ENCODE data around the gene TSPAN2. TPM values are rescaled to one million over a fixed set of nuclear protein-coding genes. Genes with fewer than 3 reads are reported as not detected.
A peak's percentile ranks its signal among the peaks of the same experiment; 100 is the strongest.

Gene TSPAN2
- polyA plus RNA-seq, 2 of the 4 experiments (the other 2 are of a cell fraction): 1.7 to 2.7 TPM

DNA sequence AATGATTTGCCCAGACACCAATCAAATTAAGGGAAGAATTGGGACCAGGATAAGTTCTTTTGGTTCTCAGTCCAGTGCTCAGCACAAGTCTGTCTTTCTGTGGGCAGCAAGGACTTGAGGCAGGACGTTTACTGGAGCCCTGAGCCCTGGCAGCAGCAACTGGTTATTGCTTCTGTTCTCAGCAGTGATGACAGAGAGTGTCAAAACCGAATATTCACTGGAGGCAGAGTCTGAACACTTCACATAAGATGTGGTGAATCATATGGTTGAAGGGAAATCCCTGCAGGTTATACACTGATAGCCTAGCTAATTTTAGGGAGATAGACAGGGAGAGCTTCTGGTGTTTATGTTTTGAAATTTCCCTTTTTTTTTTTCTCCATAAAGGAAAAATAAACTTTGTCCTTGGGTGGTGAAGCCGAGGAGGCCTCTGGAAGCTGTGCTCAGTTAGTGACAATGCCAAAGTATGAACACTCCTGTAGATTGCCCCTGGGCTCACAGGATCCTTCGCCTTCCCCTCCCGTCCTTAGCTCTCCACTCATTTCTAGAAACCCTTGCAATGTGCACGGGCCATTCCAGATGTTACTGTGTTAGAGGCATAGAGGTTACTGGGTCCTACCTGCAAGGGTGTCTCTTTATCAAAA is 26.3 kb upstream of the TSPAN2 start (continued):
- TF ChIP-seq POLR2AphosphoS2 (conservative IDR thresholded peaks at IDR 0.05; ENCODE audit: low read length) (no peak), ZC3H11A (IDR thresholded peaks at IDR 0.05) (no peak)
- TF ChIP-seq, protein P1, sequence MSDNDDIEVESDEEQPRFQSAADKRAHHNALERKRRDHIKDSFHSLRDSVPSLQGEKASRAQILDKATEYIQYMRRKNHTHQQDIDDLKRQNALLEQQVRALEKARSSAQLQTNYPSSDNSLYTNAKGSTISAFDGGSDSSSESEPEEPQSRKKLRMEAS (IDR thresholded peaks at IDR 0.05): no peak

DNA sequence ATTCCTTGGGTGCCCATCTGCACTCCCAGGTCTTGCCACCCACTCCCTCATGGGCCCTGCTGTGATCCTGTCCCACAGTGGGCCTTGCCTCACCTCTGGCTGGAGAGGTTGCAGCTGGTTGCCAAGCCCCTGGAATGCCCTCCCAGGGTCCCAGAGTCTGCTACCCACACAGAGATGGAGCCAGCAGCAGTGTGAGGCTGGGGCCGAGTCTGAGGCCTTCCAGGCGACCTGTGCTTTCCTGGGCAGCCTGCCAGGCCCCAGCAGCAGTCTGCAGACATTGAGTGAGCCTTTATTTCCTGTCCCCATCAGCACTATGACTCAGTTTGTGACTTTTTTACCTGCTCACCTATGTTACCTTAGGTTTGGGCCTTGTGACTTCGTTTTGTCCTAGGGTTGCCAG is 25.0 kb upstream of the TSPAN2 start:
- POLR2A ChIA-PET: no interaction called here
- ATAC-seq (no peak), FAIRE-seq (no peak), DNase-seq (ENCODE audit: low read depth in 1 of 2, low spot score in 1 of 2) (no peak)
- WGBS (ENCODE audit: missing lambda C conversion rate): 30% methylated on average over 2 of the region's 3 CpGs
- no peaks in the 10 kb centered on the region for H3K9me3 ChIP-seq
- 0 out of 3 replicates have a peak, but pooled peaks cover 4% of the 10 kb centered on the region for H3K4me1 ChIP-seq
- H3K27ac ChIP-seq: peak overlapping the region in 1 of 2 experiments; percentile 3; a peak in 1 of 6 replicates
- no peak overlapping the region for H3K4me3 ChIP-seq
- CTCF ChIA-PET: interaction anchor here (0.7 to 2.6 kb wide), 5 partner anchors 9 to 210 kb away, joined by 3 to 13 read pairs (median 5); no protein-coding TSS in a partner anchor
- TF ChIP-seq, protein P2, sequence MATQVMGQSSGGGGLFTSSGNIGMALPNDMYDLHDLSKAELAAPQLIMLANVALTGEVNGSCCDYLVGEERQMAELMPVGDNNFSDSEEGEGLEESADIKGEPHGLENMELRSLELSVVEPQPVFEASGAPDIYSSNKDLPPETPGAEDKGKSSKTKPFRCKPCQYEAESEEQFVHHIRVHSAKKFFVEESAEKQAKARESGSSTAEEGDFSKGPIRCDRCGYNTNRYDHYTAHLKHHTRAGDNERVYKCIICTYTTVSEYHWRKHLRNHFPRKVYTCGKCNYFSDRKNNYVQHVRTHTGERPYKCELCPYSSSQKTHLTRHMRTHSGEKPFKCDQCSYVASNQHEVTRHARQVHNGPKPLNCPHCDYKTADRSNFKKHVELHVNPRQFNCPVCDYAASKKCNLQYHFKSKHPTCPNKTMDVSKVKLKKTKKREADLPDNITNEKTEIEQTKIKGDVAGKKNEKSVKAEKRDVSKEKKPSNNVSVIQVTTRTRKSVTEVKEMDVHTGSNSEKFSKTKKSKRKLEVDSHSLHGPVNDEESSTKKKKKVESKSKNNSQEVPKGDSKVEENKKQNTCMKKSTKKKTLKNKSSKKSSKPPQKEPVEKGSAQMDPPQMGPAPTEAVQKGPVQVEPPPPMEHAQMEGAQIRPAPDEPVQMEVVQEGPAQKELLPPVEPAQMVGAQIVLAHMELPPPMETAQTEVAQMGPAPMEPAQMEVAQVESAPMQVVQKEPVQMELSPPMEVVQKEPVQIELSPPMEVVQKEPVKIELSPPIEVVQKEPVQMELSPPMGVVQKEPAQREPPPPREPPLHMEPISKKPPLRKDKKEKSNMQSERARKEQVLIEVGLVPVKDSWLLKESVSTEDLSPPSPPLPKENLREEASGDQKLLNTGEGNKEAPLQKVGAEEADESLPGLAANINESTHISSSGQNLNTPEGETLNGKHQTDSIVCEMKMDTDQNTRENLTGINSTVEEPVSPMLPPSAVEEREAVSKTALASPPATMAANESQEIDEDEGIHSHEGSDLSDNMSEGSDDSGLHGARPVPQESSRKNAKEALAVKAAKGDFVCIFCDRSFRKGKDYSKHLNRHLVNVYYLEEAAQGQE (IDR thresholded peaks at IDR 0.05): no peak
- no peak for TF ChIP-seq HOXB5 (CRISPR knock-in tag; IDR thresholded peaks at IDR 0.05)
- TF ChIP-seq ESRRA (IDR thresholded peaks at IDR 0.05; ENCODE audit: borderline replicate concordance, low read length): no peak
- no peak for TF ChIP-seq KDM5A (IDR thresholded peaks at IDR 0.05)
- TF ChIP-seq, protein P3, sequence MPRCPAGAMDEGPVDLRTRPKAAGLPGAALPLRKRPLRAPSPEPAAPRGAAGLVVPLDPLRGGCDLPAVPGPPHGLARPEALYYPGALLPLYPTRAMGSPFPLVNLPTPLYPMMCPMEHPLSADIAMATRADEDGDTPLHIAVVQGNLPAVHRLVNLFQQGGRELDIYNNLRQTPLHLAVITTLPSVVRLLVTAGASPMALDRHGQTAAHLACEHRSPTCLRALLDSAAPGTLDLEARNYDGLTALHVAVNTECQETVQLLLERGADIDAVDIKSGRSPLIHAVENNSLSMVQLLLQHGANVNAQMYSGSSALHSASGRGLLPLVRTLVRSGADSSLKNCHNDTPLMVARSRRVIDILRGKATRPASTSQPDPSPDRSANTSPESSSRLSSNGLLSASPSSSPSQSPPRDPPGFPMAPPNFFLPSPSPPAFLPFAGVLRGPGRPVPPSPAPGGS (IDR thresholded peaks at IDR 0.05): no peak
- no peak for TF ChIP-seq CEBPB (IDR thresholded peaks at IDR 0.05)
- TF ChIP-seq, protein P4, sequence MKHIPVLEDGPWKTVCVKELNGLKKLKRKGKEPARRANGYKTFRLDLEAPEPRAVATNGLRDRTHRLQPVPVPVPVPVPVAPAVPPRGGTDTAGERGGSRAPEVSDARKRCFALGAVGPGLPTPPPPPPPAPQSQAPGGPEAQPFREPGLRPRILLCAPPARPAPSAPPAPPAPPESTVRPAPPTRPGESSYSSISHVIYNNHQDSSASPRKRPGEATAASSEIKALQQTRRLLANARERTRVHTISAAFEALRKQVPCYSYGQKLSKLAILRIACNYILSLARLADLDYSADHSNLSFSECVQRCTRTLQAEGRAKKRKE (CRISPR knock-in tag; IDR thresholded peaks at IDR 0.05; ENCODE audit: low read depth): no peak
- H3K4me2 ChIP-seq: no peak overlapping the region

DNA sequence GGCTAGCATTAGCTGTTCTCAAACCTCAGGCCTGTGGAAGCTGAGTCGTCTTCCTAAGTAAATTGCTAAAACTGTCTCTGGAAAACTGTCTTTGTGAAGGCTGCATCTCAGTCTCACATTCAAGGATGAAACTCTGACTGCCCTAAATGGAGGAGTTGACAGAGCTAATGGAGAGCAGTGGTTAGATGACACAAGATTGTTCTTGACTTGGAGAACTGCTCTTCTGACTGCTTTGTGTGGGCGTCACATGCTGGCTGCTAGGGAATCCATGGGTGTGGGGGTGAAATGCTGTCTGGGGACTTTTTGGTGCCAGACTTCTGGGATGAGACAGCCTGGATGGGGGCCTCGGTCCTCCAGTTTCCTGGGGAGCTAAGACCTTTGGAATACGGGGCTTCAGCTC is 24.5 kb upstream of the TSPAN2 start:
- no peak overlapping the region for H3K4me3 ChIP-seq
- WGBS (ENCODE audit: missing lambda C conversion rate): 83% methylated on average over 3 of the region's 4 CpGs
- no peak overlapping the region for H3K4me2 ChIP-seq
- DNase-seq (ENCODE audit: low read depth in 1 of 2, low spot score in 1 of 2) (no peak), FAIRE-seq (no peak), ATAC-seq (no peak)
- ChIA-PET POLR2A (no interaction called here), CTCF (interaction anchor here (0.7 to 3.0 kb wide), 11 partner anchors 8 to 356 kb away, joined by 3 to 13 read pairs (median 5); partner anchors contain the start of gene TSPAN2)
- peak overlapping the region in 1 of 2 experiments; percentile 3; a peak in 1 of 6 replicates for H3K27ac ChIP-seq
- no peaks in the 10 kb centered on the region for H3K9me3 ChIP-seq
- TF ChIP-seq RAD21 (conservative IDR thresholded peaks at IDR 0.05 in 1 of 2, IDR thresholded peaks at IDR 0.05 in 1 of 2): no peak
- TF ChIP-seq HDAC2 (IDR thresholded peaks at IDR 0.05): no peak
- no peak for TF ChIP-seq GATA3 (IDR thresholded peaks at IDR 0.05; ENCODE audit: borderline replicate concordance)
- TF ChIP-seq NPAS2 (CRISPR knock-in tag; IDR thresholded peaks at IDR 0.05; ENCODE audit: borderline replicate concordance): no peak
- no peak for TF ChIP-seq MAFK (IDR thresholded peaks at IDR 0.05; ENCODE audit: partially characterized antibody)
- TF ChIP-seq, protein P5, sequence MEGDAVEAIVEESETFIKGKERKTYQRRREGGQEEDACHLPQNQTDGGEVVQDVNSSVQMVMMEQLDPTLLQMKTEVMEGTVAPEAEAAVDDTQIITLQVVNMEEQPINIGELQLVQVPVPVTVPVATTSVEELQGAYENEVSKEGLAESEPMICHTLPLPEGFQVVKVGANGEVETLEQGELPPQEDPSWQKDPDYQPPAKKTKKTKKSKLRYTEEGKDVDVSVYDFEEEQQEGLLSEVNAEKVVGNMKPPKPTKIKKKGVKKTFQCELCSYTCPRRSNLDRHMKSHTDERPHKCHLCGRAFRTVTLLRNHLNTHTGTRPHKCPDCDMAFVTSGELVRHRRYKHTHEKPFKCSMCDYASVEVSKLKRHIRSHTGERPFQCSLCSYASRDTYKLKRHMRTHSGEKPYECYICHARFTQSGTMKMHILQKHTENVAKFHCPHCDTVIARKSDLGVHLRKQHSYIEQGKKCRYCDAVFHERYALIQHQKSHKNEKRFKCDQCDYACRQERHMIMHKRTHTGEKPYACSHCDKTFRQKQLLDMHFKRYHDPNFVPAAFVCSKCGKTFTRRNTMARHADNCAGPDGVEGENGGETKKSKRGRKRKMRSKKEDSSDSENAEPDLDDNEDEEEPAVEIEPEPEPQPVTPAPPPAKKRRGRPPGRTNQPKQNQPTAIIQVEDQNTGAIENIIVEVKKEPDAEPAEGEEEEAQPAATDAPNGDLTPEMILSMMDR (IDR thresholded peaks at IDR 0.05): no peak
- no peak for TF ChIP-seq HOXB5 (CRISPR knock-in tag; IDR thresholded peaks at IDR 0.05)
- TF ChIP-seq, protein P1 (IDR thresholded peaks at IDR 0.05): no peak
- no peak for TF ChIP-seq FOSL2 (IDR thresholded peaks at IDR 0.05)
- TF ChIP-seq FOSL2 (CRISPR knock-in tag; IDR thresholded peaks at IDR 0.05): no peak
- TF ChIP-seq ZSCAN20 (CRISPR knock-in tag; IDR thresholded peaks at IDR 0.05): no peak
- TF ChIP-seq, protein P2 (IDR thresholded peaks at IDR 0.05): no peak
- no peak for TF ChIP-seq RNF2 (IDR thresholded peaks at IDR 0.05; ENCODE audit: borderline replicate concordance, low read depth)
- H3K4me1 ChIP-seq: 0 out of 3 replicates have a peak, but pooled peaks cover 4% of the 10 kb centered on the region
